Keratinocyte (primary cell): ENCODE data around the gene HOXA6. TPM values are rescaled to one million over a fixed set of nuclear protein-coding genes. Genes with fewer than 3 reads are reported as not detected.

Experiments used
- DNase-seq: peaks from one replicate; pipeline ENCODE4 v3.0.0-alpha.2; 2011; ENCODE audit warnings: low read depth, missing footprints, low spot score
- FAIRE-seq: peaks from 2 replicates; lab custom pipeline; 2011; peaks lifted over from hg19 to GRCh38; lab: Jason Lieb, UNC
- H2AFZ ChIP-seq: 2 replicates; pipeline ENCODE4 v1.6.0; 2012; ENCODE audit warnings: low read length, control low read depth, inconsistent platforms; ENCODE audit not compliant: control insufficient read depth
- H3K27ac ChIP-seq: 2 replicates; pipeline ENCODE4 v1.5.1; 2011; ENCODE audit warnings: low read length; ENCODE audit not compliant: control insufficient read depth, insufficient read depth
- H3K27me3 ChIP-seq: 3 replicates; pipeline ENCODE4 v1.6.0; 2011; ENCODE audit warnings: low read length; ENCODE audit not compliant: control insufficient read depth, insufficient read depth; ENCODE audit errors: extremely low read depth
- H3K36me3 ChIP-seq, 2 experiments: 2 replicates in 1 of 2; 3 replicates in 1 of 2; pipeline ENCODE4 v1.5.1; 2011; ENCODE audit warnings: low read length in 2 of 2, mild to moderate bottlenecking in 1 of 2; ENCODE audit not compliant: control insufficient read depth in 2 of 2, insufficient read depth in 2 of 2; ENCODE audit errors: extremely low read depth in 1 of 2
- H3K4me1 ChIP-seq: 3 replicates; pipeline ENCODE4 v1.5.1; 2011; ENCODE audit warnings: low read length; ENCODE audit not compliant: control insufficient read depth, insufficient read depth; ENCODE audit errors: extremely low read depth
- H3K4me2 ChIP-seq: 3 replicates; pipeline ENCODE4 v1.6.0; 2011; ENCODE audit warnings: low read depth, low read length; ENCODE audit not compliant: control insufficient read depth, insufficient read depth; ENCODE audit errors: extremely low read depth
- H3K4me3 ChIP-seq, 3 experiments: fragments of 200-600 bp in 1 of 3; sonication (generic) in 1 of 3; 2 replicates in 2 of 3; 3 replicates in 1 of 3; pipeline ENCODE4 v1.5.1; 2011 to 2016; ENCODE audit warnings: low read length in 3 of 3, mild to moderate bottlenecking in 3 of 3, control low read depth in 2 of 3, inconsistent platforms in 1 of 3, low read depth in 1 of 3, mixed read lengths in 1 of 3, mixed run types in 1 of 3, moderate library complexity in 1 of 3; ENCODE audit not compliant: control insufficient read depth in 2 of 3, insufficient read depth in 2 of 3; ENCODE audit errors: extremely low read depth in 1 of 3
- H3K79me2 ChIP-seq: 2 replicates; pipeline ENCODE4 v1.6.0; 2012; ENCODE audit warnings: low read length; ENCODE audit not compliant: control insufficient read depth, insufficient read depth
- H3K9ac ChIP-seq: 3 replicates; pipeline ENCODE4 v1.6.0; 2011; ENCODE audit warnings: low read length; ENCODE audit not compliant: control insufficient read depth, insufficient read depth; ENCODE audit errors: extremely low read depth
- H3K9me1 ChIP-seq: 3 replicates; pipeline ENCODE4 v1.6.0; 2011; ENCODE audit warnings: low read length; ENCODE audit not compliant: control insufficient read depth, insufficient read depth; ENCODE audit errors: extremely low read depth
- H3K9me3 ChIP-seq: 2 replicates; pipeline ENCODE4 v1.5.1; 2012; ENCODE audit warnings: low read depth, low read length; ENCODE audit not compliant: control insufficient read depth
- H4K20me1 ChIP-seq: 3 replicates; pipeline ENCODE4 v1.6.0; 2011; ENCODE audit warnings: low read length; ENCODE audit not compliant: control insufficient read depth, insufficient read depth; ENCODE audit errors: extremely low read depth
- EZH2 ChIP-seq: IDR thresholded peaks from one replicate; pipeline ENCODE4 v1.6.1; 2012; ENCODE audit warnings: inconsistent platforms, mild to moderate bottlenecking, low read length, moderate library complexity
- dilution Hi-C: fragments of 300-500 bp; cut with MboI; formaldehyde crosslinking; loops from one replicate; pipeline ENCODE4 v1.7.0; 2020; ENCODE audit warnings: low sequenced_read_pairs; ENCODE audit not compliant: extremely low pct_ligation_motif_present
- polyA plus RNA-seq, 5 experiments: library from polyadenylated mRNA; depleted of rRNA in 3 of 5; stranded (reverse) in 3 of 5; stranded (forward) in 1 of 5; unstranded in 1 of 5; fragments of >200 nt; gene quantifications; 1 replicate in 1 of 5; 2 replicates in 3 of 5; 3 replicates in 1 of 5; pipeline versions ENCODE4 v1.2.1 to v1.2.3, GENCODE V29; 2011 to 2012; ENCODE audit warnings: missing spikeins in 2 of 5, low read depth in 1 of 5, low replicate concordance in 1 of 5
- TF ChIP-seq, protein P1 (sequence below), 3 experiments: IDR thresholded peaks in 1 of 3; conservative IDR thresholded peaks in 1 of 3; optimal IDR thresholded peaks in 1 of 3; 2 replicates in 2 of 3; 3 replicates in 1 of 3; pipeline versions ENCODE3 to v1.5.1; 2011; ENCODE audit warnings: low read length in 3 of 3, mild to moderate bottlenecking in 3 of 3, moderate library complexity in 2 of 3, control low read depth in 1 of 3, inconsistent platforms in 1 of 3; ENCODE audit not compliant: insufficient read depth in 2 of 3; ENCODE audit errors: extremely low read depth in 1 of 3

Gene HOXA6
- polyA plus RNA-seq, 1 donor (not counting 4 experiments of a cell fraction or from before 2014, with no cell fraction given) = 0.54 TPM

DNA sequence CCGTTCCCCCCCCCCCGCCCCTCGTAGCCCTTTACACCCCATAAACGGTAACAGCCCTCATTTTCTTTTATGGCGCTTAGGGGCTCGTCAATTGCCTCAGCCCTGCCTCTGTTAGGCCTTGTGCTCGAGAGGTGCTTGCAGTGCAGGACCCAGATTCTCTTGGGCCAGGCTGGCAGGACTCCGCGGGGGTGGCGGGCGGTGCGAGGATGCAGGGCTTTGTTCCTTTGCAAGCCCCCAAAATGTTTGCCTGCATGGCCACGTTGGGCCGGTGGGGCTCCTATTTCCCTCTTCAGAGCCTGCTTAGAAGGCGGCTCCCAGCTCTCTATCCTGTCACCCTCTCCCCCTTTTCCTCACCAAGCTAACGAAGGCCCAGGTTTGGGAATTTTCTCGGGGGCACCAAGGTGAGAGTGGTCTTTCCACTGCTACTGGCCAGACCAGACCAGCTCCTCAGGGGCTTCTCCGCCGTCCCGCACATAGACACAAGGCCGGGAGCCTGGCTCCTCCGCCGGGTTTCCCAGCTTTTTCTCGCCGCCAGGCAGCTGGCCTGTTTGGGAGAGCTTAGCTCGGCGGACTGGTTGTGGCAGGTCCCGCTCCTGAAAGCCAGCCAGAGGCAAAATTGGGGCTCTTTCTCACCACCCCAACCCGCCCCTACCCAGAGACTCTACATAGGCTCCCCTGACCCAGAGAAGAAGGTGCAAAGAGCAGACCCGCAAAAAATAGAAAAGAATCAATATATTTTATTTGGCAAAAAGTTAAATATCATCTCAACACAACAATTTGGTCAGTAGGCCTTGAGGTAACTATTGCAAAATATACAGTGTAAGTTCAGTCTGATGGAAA is 14.4 kb upstream of the HOXA6 start:
- no peak for FAIRE-seq
- Histone ChIP-seq H3K9me3 (no peaks in the 10 kb centered on the region), H3K27me3 (no peaks in the 10 kb centered on the region), H3K4me1 (peaks cover 41% of the 10 kb centered on the region), H3K9me1 (no peaks in the 10 kb centered on the region), H3K4me3 (peak overlapping the region; percentile 78 to 94 (median 84)), H3K36me3 (peaks cover 4 to 10% of the 10 kb centered on the region in 2 experiments), H3K9ac (peak overlapping the region; percentile 83), H3K79me2 (peaks cover 61% of the 10 kb centered on the region), H3K27ac (peak overlapping the region; percentile 73), H3K4me2 (peak overlapping the region; percentile 98), H4K20me1 (no peaks in the 10 kb centered on the region), H2AFZ (peak overlapping the region; percentile 26)
- TF ChIP-seq, protein P1, sequence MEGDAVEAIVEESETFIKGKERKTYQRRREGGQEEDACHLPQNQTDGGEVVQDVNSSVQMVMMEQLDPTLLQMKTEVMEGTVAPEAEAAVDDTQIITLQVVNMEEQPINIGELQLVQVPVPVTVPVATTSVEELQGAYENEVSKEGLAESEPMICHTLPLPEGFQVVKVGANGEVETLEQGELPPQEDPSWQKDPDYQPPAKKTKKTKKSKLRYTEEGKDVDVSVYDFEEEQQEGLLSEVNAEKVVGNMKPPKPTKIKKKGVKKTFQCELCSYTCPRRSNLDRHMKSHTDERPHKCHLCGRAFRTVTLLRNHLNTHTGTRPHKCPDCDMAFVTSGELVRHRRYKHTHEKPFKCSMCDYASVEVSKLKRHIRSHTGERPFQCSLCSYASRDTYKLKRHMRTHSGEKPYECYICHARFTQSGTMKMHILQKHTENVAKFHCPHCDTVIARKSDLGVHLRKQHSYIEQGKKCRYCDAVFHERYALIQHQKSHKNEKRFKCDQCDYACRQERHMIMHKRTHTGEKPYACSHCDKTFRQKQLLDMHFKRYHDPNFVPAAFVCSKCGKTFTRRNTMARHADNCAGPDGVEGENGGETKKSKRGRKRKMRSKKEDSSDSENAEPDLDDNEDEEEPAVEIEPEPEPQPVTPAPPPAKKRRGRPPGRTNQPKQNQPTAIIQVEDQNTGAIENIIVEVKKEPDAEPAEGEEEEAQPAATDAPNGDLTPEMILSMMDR (optimal IDR thresholded peaks at IDR 0.05 in 1 of 3, IDR thresholded peaks at IDR 0.05 in 1 of 3, conservative IDR thresholded peaks at IDR 0.05 in 1 of 3; ENCODE audit: extremely low read depth in 1 of 3, insufficient read depth in 2 of 3, low read length in 3 of 3) = no peak
- no peak for TF ChIP-seq EZH2
- dilution Hi-C loops = no loop called here
- DNase-seq = no peak

DNA sequence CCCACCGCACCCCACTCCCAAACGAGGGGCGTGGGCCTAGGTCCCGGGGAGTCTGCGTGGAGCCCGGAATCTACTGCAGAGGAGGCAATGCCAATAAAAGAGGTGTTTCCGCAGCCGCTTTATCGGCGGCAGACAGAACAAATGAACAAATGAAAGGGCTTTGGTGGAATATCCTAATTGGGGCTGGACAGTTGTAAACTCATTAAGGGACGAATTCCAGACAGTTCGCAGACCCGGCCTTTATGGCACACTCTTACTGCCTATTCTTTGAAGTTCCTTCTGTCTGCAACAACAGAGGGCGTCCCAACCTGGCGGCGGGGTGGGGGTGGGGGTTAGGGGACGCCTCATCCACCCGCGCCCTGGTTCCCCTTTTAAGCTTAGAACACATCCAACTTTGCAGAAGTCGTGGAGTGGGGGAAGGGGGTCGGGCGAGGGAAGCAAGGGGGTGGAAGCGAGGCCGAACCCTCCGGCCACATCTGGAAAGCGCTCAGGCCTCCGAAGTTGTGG is 13.7 kb upstream of the HOXA6 start:
- Histone ChIP-seq H2AFZ (peak overlapping the region; percentile 67), H3K9ac (peak overlapping the region; percentile 90), H3K4me2 (peak overlapping the region; percentile 98), H3K4me1 (peaks cover 42% of the 10 kb centered on the region), H3K9me3 (no peaks in the 10 kb centered on the region), H3K27ac (peak overlapping the region; percentile 87), H4K20me1 (no peaks in the 10 kb centered on the region), H3K79me2 (peaks cover 56% of the 10 kb centered on the region), H3K9me1 (no peaks in the 10 kb centered on the region), H3K36me3 (peaks cover 4 to 10% of the 10 kb centered on the region in 2 experiments), H3K27me3 (no peaks in the 10 kb centered on the region), H3K4me3 (peak overlapping the region; percentile 78 to 94 (median 80))
- dilution Hi-C loops = no loop called here
- TF ChIP-seq, protein P1 (optimal IDR thresholded peaks at IDR 0.05 in 1 of 3, IDR thresholded peaks at IDR 0.05 in 1 of 3, conservative IDR thresholded peaks at IDR 0.05 in 1 of 3; ENCODE audit: extremely low read depth in 1 of 3, insufficient read depth in 2 of 3, low read length in 3 of 3) = peak in 1 of 3 experiments; percentile 3
- TF ChIP-seq EZH2 = no peak
- no peak for FAIRE-seq
- DNase-seq = no peak
